ENCODE data around the gene TARS3. TPM values are rescaled to one million over a fixed set of nuclear protein-coding genes. Genes with fewer than 3 reads are reported as not detected.

The TARS3 gene
- total RNA-seq, 1 experiment from 2014 or later = 12.4 TPM

- no peak overlapping the region for H3K27ac ChIP-seq (ENCODE audit: low read length)
- peaks cover 13% of the 10 kb centered on the region for H3K36me3 ChIP-seq (ENCODE audit: control insufficient read depth, insufficient read depth, low read length)
- TF ChIP-seq, protein P1, sequence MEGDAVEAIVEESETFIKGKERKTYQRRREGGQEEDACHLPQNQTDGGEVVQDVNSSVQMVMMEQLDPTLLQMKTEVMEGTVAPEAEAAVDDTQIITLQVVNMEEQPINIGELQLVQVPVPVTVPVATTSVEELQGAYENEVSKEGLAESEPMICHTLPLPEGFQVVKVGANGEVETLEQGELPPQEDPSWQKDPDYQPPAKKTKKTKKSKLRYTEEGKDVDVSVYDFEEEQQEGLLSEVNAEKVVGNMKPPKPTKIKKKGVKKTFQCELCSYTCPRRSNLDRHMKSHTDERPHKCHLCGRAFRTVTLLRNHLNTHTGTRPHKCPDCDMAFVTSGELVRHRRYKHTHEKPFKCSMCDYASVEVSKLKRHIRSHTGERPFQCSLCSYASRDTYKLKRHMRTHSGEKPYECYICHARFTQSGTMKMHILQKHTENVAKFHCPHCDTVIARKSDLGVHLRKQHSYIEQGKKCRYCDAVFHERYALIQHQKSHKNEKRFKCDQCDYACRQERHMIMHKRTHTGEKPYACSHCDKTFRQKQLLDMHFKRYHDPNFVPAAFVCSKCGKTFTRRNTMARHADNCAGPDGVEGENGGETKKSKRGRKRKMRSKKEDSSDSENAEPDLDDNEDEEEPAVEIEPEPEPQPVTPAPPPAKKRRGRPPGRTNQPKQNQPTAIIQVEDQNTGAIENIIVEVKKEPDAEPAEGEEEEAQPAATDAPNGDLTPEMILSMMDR (IDR thresholded peaks at IDR 0.05) = no peak
- TF ChIP-seq, protein P2, sequence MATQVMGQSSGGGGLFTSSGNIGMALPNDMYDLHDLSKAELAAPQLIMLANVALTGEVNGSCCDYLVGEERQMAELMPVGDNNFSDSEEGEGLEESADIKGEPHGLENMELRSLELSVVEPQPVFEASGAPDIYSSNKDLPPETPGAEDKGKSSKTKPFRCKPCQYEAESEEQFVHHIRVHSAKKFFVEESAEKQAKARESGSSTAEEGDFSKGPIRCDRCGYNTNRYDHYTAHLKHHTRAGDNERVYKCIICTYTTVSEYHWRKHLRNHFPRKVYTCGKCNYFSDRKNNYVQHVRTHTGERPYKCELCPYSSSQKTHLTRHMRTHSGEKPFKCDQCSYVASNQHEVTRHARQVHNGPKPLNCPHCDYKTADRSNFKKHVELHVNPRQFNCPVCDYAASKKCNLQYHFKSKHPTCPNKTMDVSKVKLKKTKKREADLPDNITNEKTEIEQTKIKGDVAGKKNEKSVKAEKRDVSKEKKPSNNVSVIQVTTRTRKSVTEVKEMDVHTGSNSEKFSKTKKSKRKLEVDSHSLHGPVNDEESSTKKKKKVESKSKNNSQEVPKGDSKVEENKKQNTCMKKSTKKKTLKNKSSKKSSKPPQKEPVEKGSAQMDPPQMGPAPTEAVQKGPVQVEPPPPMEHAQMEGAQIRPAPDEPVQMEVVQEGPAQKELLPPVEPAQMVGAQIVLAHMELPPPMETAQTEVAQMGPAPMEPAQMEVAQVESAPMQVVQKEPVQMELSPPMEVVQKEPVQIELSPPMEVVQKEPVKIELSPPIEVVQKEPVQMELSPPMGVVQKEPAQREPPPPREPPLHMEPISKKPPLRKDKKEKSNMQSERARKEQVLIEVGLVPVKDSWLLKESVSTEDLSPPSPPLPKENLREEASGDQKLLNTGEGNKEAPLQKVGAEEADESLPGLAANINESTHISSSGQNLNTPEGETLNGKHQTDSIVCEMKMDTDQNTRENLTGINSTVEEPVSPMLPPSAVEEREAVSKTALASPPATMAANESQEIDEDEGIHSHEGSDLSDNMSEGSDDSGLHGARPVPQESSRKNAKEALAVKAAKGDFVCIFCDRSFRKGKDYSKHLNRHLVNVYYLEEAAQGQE (IDR thresholded peaks at IDR 0.05; ENCODE audit: insufficient read depth in 1 of 2, low read depth in 2 of 2, low read length in 1 of 2) = no peak
- TF ChIP-seq POLR2AphosphoS5 (IDR thresholded peaks at IDR 0.05; ENCODE audit: low read depth, low read length) (no peak), TCF7L2 (IDR thresholded peaks at IDR 0.05; ENCODE audit: low read depth, low read length) (no peak), SIN3A (IDR thresholded peaks at IDR 0.05; ENCODE audit: borderline replicate concordance, insufficient read depth, low read depth, low read length) (no peak)
- no peaks in the 10 kb centered on the region for H3K4me1 ChIP-seq (ENCODE audit: control insufficient read depth, insufficient read depth, low read length)
- POLR2A ChIA-PET = no interaction called here
- ATAC-seq (no peak), DNase-seq (ENCODE audit: low read depth, low spot score) (no peak)
- CTCF ChIA-PET = no interaction called here
- in situ Hi-C loops (cut with HindIII; ENCODE audit: low pct_unique_long_range_greater_than_20kb, low sequenced_read_pairs) = no loop called here
- intact Hi-C loops (cut with micrococcal nuclease; ENCODE audit: unreplicated experiment) = no loop called here
- H3K9me3 ChIP-seq (ENCODE audit: control insufficient read depth, insufficient read depth, low read depth, low read length) = no peaks in the 10 kb centered on the region
- H3K27me3 ChIP-seq (ENCODE audit: control insufficient read depth, insufficient read depth, low read length) = no peaks in the 10 kb centered on the region
- H3K4me3 ChIP-seq (ENCODE audit: low read depth in 2 of 2, low read length in 2 of 2) = no peak overlapping the region
- BruUV-seq (replicated peaks) = no TSS peak
Observed at GRCh38 chr15:101684877-101685276, 39.4 kb downstream of the TARS3 start.

GRCh38 chr15:101684384-101684783 is 39.9 kb downstream of the TARS3 start:
- peaks cover 13% of the 10 kb centered on the region for H3K36me3 ChIP-seq (ENCODE audit: control insufficient read depth, insufficient read depth, low read length)
- TF ChIP-seq, protein P2 (IDR thresholded peaks at IDR 0.05; ENCODE audit: insufficient read depth in 1 of 2, low read depth in 2 of 2, low read length in 1 of 2) = no peak
- TF ChIP-seq SIN3A (IDR thresholded peaks at IDR 0.05; ENCODE audit: borderline replicate concordance, insufficient read depth, low read depth, low read length) (no peak), TCF7L2 (IDR thresholded peaks at IDR 0.05; ENCODE audit: low read depth, low read length) (no peak), POLR2AphosphoS5 (IDR thresholded peaks at IDR 0.05; ENCODE audit: low read depth, low read length) (no peak)
- TF ChIP-seq, protein P1 (IDR thresholded peaks at IDR 0.05) = no peak
- no peak overlapping the region for H3K4me3 ChIP-seq (ENCODE audit: low read depth in 2 of 2, low read length in 2 of 2)
- BruUV-seq (replicated peaks) = no TSS peak
- ChIA-PET POLR2A (no interaction called here), CTCF (no interaction called here)
- DNase-seq (ENCODE audit: low read depth, low spot score) (peak; percentile 20), ATAC-seq (peak; percentile 42; the same call in 1 of the 2 replicates)
- no peak overlapping the region for H3K27ac ChIP-seq (ENCODE audit: low read length)
- H3K27me3 ChIP-seq (ENCODE audit: control insufficient read depth, insufficient read depth, low read length) = no peaks in the 10 kb centered on the region
- no peaks in the 10 kb centered on the region for H3K9me3 ChIP-seq (ENCODE audit: control insufficient read depth, insufficient read depth, low read depth, low read length)
- intact Hi-C loops (cut with micrococcal nuclease; ENCODE audit: unreplicated experiment) = no loop called here
- in situ Hi-C loops (cut with HindIII; ENCODE audit: low pct_unique_long_range_greater_than_20kb, low sequenced_read_pairs) = no loop called here
- H3K4me1 ChIP-seq (ENCODE audit: control insufficient read depth, insufficient read depth, low read length) = no peaks in the 10 kb centered on the region

Data from Panc1 (cell line).